Lower leg skin (tissue), 3 donors: ENCODE results near the gene NBPF20.
"Not testable (repeated sequence)": the region's sequence is repeated elsewhere in the genome, so short reads cannot be mapped to it uniquely, and the experiment has no call there.

Source experiments
- POLR2A ChIP-seq, 2 donors: fragments of 450-650 bp; IDR thresholded peaks; one replicate each; pipeline ENCODE4 v1.6.1; 2016 to 2017; ENCODE audit warnings: antibody characterized with exemption in 2 of 2, mild to moderate bottlenecking in 1 of 2, moderate library complexity in 1 of 2
- TF ChIP-seq, protein P1 (sequence below), 3 donors: fragments of 450-650 bp; IDR thresholded peaks; one replicate each; pipeline ENCODE4 v1.5.1; 2016; ENCODE audit warnings: antibody characterized with exemption in 3 of 3, mild to moderate bottlenecking in 3 of 3, moderate library complexity in 2 of 3

DNA sequence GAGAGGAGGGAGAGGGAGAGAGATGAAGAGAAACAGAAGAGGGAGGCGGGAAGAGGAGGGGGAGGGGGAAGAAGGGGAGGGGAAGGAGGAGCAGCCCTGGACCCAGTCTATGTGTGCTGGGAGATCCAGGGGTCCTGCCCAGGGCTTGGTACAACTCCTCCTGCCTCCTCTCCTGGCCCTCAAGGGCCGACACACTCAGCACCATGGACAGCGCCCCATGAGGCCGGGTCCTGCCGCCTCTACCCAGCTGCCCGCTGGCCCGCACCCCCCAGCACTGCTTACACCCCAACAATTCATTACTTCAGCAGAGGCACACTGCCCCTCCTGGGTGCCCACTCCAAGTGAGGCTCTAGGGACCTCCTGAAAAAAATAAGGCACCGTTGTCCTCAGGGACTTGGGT lies 26.5 kb upstream of the NBPF20 start:
- TF ChIP-seq, protein P1, sequence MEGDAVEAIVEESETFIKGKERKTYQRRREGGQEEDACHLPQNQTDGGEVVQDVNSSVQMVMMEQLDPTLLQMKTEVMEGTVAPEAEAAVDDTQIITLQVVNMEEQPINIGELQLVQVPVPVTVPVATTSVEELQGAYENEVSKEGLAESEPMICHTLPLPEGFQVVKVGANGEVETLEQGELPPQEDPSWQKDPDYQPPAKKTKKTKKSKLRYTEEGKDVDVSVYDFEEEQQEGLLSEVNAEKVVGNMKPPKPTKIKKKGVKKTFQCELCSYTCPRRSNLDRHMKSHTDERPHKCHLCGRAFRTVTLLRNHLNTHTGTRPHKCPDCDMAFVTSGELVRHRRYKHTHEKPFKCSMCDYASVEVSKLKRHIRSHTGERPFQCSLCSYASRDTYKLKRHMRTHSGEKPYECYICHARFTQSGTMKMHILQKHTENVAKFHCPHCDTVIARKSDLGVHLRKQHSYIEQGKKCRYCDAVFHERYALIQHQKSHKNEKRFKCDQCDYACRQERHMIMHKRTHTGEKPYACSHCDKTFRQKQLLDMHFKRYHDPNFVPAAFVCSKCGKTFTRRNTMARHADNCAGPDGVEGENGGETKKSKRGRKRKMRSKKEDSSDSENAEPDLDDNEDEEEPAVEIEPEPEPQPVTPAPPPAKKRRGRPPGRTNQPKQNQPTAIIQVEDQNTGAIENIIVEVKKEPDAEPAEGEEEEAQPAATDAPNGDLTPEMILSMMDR (IDR thresholded peaks at IDR 0.05), result not testable (repeated sequence)
- TF ChIP-seq POLR2A (IDR thresholded peaks at IDR 0.05), result not testable (repeated sequence)
